MV-4-11 (cell line): Measurements from ENCODE around the gene OSBP2.
"Not testable (repeated sequence)": the region's sequence is repeated elsewhere in the genome, so short reads cannot be mapped to it uniquely, and the experiment has no call there.

Experiments
- DNase-seq: peaks from one replicate; lab custom pipeline; 2025; lab: John Stamatoyannopoulos, UW

Gene OSBP2

GRCh38 chr22:30763815-30764673 is 69.4 kb downstream of the OSBP2 start:
- peak; percentile 53 for DNase-seq

- DNase-seq: no peak
These were observed 73.0 kb downstream of the OSBP2 start for GRCh38 chr22:30767661-30768060.

- no peak for DNase-seq
These were observed 76.0 kb downstream of the OSBP2 start for GRCh38 chr22:30770716-30771115.

- no peak for DNase-seq
These were observed 79.2 kb downstream of the OSBP2 start for GRCh38 chr22:30773919-30774318.

GRCh38 chr22:30774566-30774965 is 79.9 kb downstream of the OSBP2 start:
- no peak for DNase-seq

GRCh38 chr22:30776476-30776875 is 81.8 kb downstream of the OSBP2 start:
- DNase-seq: no peak

- not testable (repeated sequence) for DNase-seq
These were observed 82.5 kb downstream of the OSBP2 start for GRCh38 chr22:30777146-30777545.

- DNase-seq: no peak
These were observed 82.9 kb downstream of the OSBP2 start for GRCh38 chr22:30777587-30777986.

GRCh38 chr22:30778261-30778660 is 83.6 kb downstream of the OSBP2 start:
- no peak for DNase-seq

- no peak for DNase-seq
These were observed 85.4 kb downstream of the OSBP2 start for GRCh38 chr22:30780026-30780425.

GRCh38 chr22:30781271-30781875 is 86.7 kb downstream of the OSBP2 start:
- no peak for DNase-seq

GRCh38 chr22:30782613-30783012 is 87.9 kb downstream of the OSBP2 start:
- DNase-seq: no peak

GRCh38 chr22:30783021-30783420 is 88.3 kb downstream of the OSBP2 start:
- no peak for DNase-seq

- no peak for DNase-seq
These were observed 90.9 kb downstream of the OSBP2 start for GRCh38 chr22:30785527-30785926.

- DNase-seq: no peak
These were observed 95.7 kb downstream of the OSBP2 start for GRCh38 chr22:30790366-30790765.

GRCh38 chr22:30792456-30792855 is 97.8 kb downstream of the OSBP2 start:
- no peak for DNase-seq

GRCh38 chr22:30795118-30795517 is 100.4 kb downstream of the OSBP2 start:
- no peak for DNase-seq

GRCh38 chr22:30801695-30802094 is 107.0 kb downstream of the OSBP2 start:
- DNase-seq: no peak

GRCh38 chr22:30802202-30803166 is 107.8 kb downstream of the OSBP2 start:
- peak; percentile 78 for DNase-seq

- no peak for DNase-seq
These were observed 109.0 kb downstream of the OSBP2 start for GRCh38 chr22:30803679-30804078.

GRCh38 chr22:30804626-30805025 is 110.0 kb downstream of the OSBP2 start:
- DNase-seq: no peak

- DNase-seq: peak; percentile 16
These were observed 111.8 kb downstream of the OSBP2 start for GRCh38 chr22:30806391-30806861.
